ENCODE results near the gene KIF1B.

The KIF1B gene

GRCh38 chr1:10387677-10388386, 177.5 kb downstream of the KIF1B start:
- TF ChIP-seq BACH2 (CRISPR knock-in tag; IDR thresholded peaks at IDR 0.05; ENCODE audit: borderline replicate concordance), result no peak
- no peak for TF ChIP-seq CSRNP3 (CRISPR knock-in tag; IDR thresholded peaks at IDR 0.05)
- no peak for TF ChIP-seq ISL1 (CRISPR knock-in tag; IDR thresholded peaks at IDR 0.05)
- no peak for TF ChIP-seq TCF4 (CRISPR knock-in tag; IDR thresholded peaks at IDR 0.05; ENCODE audit: borderline replicate concordance)
- no peak for TF ChIP-seq CSDC2 (CRISPR knock-in tag; IDR thresholded peaks at IDR 0.05)
- no peak for TF ChIP-seq OSR1 (CRISPR knock-in tag; IDR thresholded peaks at IDR 0.05)
- no peak for TF ChIP-seq ZFP3 (CRISPR knock-in tag; IDR thresholded peaks at IDR 0.05)
- TF ChIP-seq GLIS3 (CRISPR knock-in tag; IDR thresholded peaks at IDR 0.05), result no peak
- TF ChIP-seq TSHZ2 (CRISPR knock-in tag; IDR thresholded peaks at IDR 0.05), result no peak
- no peak for TF ChIP-seq ARNTL (CRISPR knock-in tag; IDR thresholded peaks at IDR 0.05; ENCODE audit: borderline replicate concordance, low read depth)
- no peak for TF ChIP-seq ZNF565 (CRISPR knock-in tag; conservative IDR thresholded peaks at IDR 0.05; ENCODE audit: low read depth)

GRCh38 chr1:10388387-10388715, 178.0 kb downstream of the KIF1B start:
- TF ChIP-seq RARB (CRISPR knock-in tag; IDR thresholded peaks at IDR 0.05), result no peak
- TF ChIP-seq TSHZ2 (CRISPR knock-in tag; IDR thresholded peaks at IDR 0.05), result no peak
- no peak for TF ChIP-seq PPARA (CRISPR knock-in tag; IDR thresholded peaks at IDR 0.05; ENCODE audit: borderline replicate concordance)
- no peak for TF ChIP-seq OSR1 (CRISPR knock-in tag; IDR thresholded peaks at IDR 0.05)
- no peak for TF ChIP-seq POU6F1 (CRISPR knock-in tag; IDR thresholded peaks at IDR 0.05; ENCODE audit: borderline replicate concordance, low read depth)
- TF ChIP-seq ESRRG (CRISPR knock-in tag; IDR thresholded peaks at IDR 0.05), result no peak
- no peak for TF ChIP-seq BACH2 (CRISPR knock-in tag; IDR thresholded peaks at IDR 0.05; ENCODE audit: borderline replicate concordance)
- TF ChIP-seq PATZ1 (CRISPR knock-in tag; IDR thresholded peaks at IDR 0.05; ENCODE audit: borderline replicate concordance), result no peak
- no peak for TF ChIP-seq CREB5 (CRISPR knock-in tag; IDR thresholded peaks at IDR 0.05; ENCODE audit: low read depth)
- no peak for TF ChIP-seq ZC3H10 (CRISPR knock-in tag; IDR thresholded peaks at IDR 0.05)
- TF ChIP-seq ISL1 (CRISPR knock-in tag; IDR thresholded peaks at IDR 0.05), result no peak
- TF ChIP-seq ZFP3 (CRISPR knock-in tag; IDR thresholded peaks at IDR 0.05), result no peak
- TF ChIP-seq ARNTL (CRISPR knock-in tag; IDR thresholded peaks at IDR 0.05; ENCODE audit: borderline replicate concordance, low read depth), result no peak
- TF ChIP-seq ZFP30 (CRISPR knock-in tag; IDR thresholded peaks at IDR 0.05), result no peak
- no peak for TF ChIP-seq ZNF8 (CRISPR knock-in tag; IDR thresholded peaks at IDR 0.05)
- no peak for TF ChIP-seq ZNF565 (CRISPR knock-in tag; conservative IDR thresholded peaks at IDR 0.05; ENCODE audit: low read depth)
- no peak for TF ChIP-seq ZNF70 (CRISPR knock-in tag; IDR thresholded peaks at IDR 0.05)
- TF ChIP-seq SNAI2 (CRISPR knock-in tag; IDR thresholded peaks at IDR 0.05), result no peak
- TF ChIP-seq TOX (CRISPR knock-in tag; IDR thresholded peaks at IDR 0.05; ENCODE audit: borderline replicate concordance), result no peak
- no peak for TF ChIP-seq CSDC2 (CRISPR knock-in tag; IDR thresholded peaks at IDR 0.05)
- ATAC-seq, result no peak

More at GRCh38 chr1:10387677-10388386, 177.5 kb downstream of the KIF1B start:
- ATAC-seq, result peak; percentile 87

All from SK-N-SH treated with all-trans-retinoic acid at 6 μM for 48 hours (cell line).